Esophagus muscularis mucosa (tissue), 3 donors: ENCODE results near the gene SCAANT1.

Source experiments
- CTCF ChIP-seq, 3 experiments: fragments of 200-600 bp in 2 of 3; fragments of 450-650 bp in 1 of 3; sonication (generic) in 2 of 3; IDR thresholded peaks; one replicate each; pipeline ENCODE4 v1.5.1; 2017 to 2019; ENCODE audit warnings: antibody characterized with exemption in 3 of 3, mild to moderate bottlenecking in 2 of 3, moderate library complexity in 1 of 3
- POLR2A ChIP-seq: fragments of 450-650 bp; IDR thresholded peaks from one replicate; pipeline ENCODE4 v1.6.1; 2017; ENCODE audit warnings: antibody characterized with exemption, moderate library complexity, mild to moderate bottlenecking, low read depth
- POLR2AphosphoS5 ChIP-seq, 2 donors: sonication (generic); formaldehyde crosslinking; IDR thresholded peaks; one replicate each; pipeline ENCODE4 v1.6.1; 2017; ENCODE audit warnings: antibody characterized with exemption in 2 of 2

GRCh38 chr3:63950698-63951097 is 38.5 kb upstream of the SCAANT1 start:
- no peak for TF ChIP-seq POLR2AphosphoS5 (IDR thresholded peaks at IDR 0.05)
- no peak for TF ChIP-seq CTCF (IDR thresholded peaks at IDR 0.05)
- TF ChIP-seq POLR2A: no peak
